Measurements from ENCODE around the gene ALDH16A1. TPM values are rescaled to one million over a fixed set of nuclear protein-coding genes. Genes with fewer than 3 reads are reported as not detected.

The ALDH16A1 gene
- total and polyA plus RNA-seq, 2 donors (not counting 1 experiment from before 2014, with no cell fraction given): 65.8 to 105 TPM

DNA sequence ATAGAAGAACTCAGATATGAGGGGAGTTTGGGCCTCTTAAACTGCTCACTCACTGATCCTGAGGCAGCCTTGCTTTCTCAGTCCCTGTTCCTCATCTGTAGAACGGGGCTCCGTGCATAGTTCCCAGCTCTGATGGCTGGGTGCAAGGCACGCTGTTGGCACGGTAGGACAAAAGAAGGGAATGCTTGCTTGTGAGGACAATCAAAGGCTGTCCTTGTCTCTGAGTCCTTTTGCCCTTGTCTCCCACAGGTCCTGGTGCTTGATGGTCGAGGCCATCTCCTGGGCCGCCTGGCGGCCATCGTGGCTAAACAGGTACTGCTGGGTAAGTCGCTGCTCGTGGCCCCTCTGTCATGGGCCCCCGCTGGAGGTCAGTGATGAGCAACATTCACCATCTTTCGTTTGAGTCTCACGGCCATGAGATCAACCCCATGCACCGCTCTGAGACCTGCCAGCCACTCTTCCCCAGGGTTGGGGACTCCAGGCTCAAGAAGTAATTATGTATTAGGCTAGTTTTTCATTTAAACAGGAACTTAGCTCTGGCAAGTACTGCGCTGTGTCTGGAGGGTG lies 36.7 kb downstream of the ALDH16A1 start:
- no peaks in the 10 kb centered on the region for H3K27me3 ChIP-seq (replicated peaks in 1 of 4; ENCODE audit: control extremely low read depth in 1 of 4, control insufficient read depth in 3 of 4, insufficient read depth in 4 of 4, low read length in 3 of 4)
- H3K4me3 ChIP-seq (ENCODE audit: control extremely low read depth in 1 of 5, extremely low read depth in 1 of 5, insufficient read depth in 1 of 5, low read depth in 2 of 5, low read length in 4 of 5): peak overlapping the region in 4 of 5 experiments; percentile 92 to 100 (median 98)
- TF ChIP-seq, protein P1, sequence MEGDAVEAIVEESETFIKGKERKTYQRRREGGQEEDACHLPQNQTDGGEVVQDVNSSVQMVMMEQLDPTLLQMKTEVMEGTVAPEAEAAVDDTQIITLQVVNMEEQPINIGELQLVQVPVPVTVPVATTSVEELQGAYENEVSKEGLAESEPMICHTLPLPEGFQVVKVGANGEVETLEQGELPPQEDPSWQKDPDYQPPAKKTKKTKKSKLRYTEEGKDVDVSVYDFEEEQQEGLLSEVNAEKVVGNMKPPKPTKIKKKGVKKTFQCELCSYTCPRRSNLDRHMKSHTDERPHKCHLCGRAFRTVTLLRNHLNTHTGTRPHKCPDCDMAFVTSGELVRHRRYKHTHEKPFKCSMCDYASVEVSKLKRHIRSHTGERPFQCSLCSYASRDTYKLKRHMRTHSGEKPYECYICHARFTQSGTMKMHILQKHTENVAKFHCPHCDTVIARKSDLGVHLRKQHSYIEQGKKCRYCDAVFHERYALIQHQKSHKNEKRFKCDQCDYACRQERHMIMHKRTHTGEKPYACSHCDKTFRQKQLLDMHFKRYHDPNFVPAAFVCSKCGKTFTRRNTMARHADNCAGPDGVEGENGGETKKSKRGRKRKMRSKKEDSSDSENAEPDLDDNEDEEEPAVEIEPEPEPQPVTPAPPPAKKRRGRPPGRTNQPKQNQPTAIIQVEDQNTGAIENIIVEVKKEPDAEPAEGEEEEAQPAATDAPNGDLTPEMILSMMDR (IDR thresholded peaks at IDR 0.05): peak; percentile 31
- no peak for TF ChIP-seq EZH2 (IDR thresholded peaks at IDR 0.05; ENCODE audit: borderline replicate concordance, insufficient read depth, low read depth, low read length, poor library complexity, severe bottlenecking)
- H3K27me3 Mint-ChIP-seq: no peaks in the 10 kb centered on the region
- H2AFZ ChIP-seq (ENCODE audit: insufficient read depth, low read depth, low read length, poor library complexity, severe bottlenecking): no peak overlapping the region
- peaks cover 45% of the 10 kb centered on the region for H4K20me1 ChIP-seq (ENCODE audit: control insufficient read depth, insufficient read depth, low read length, poor library complexity, severe bottlenecking)
- peaks cover 49% of the 10 kb centered on the region for H3K4me1 Mint-ChIP-seq
- peaks cover 10 to 44% of the 10 kb centered on the region in 2 experiments for H3K36me3 ChIP-seq (replicated peaks in 1 of 2; ENCODE audit: control extremely low read depth in 1 of 2, control insufficient read depth in 1 of 2, extremely low read depth in 1 of 2, insufficient read depth in 2 of 2, low read length in 1 of 2)
- POLR2A ChIA-PET: interaction anchor here (0.6 to 1.9 kb wide), 5 partner anchors 10 to 221 kb away, joined by 3 to 7 read pairs (median 4); partner anchors contain the start of gene SCAF1
- no peaks in the 10 kb centered on the region for H3K9me3 Mint-ChIP-seq (ENCODE audit: insufficient read depth)
- ATAC-seq (ENCODE audit: low read depth): no peak
- peak overlapping the region; percentile 99 for H3K4me3 Mint-ChIP-seq
- 56% methylated on average over 12 of the region's 15 CpGs for WGBS (ENCODE audit: insufficient coverage)
- peaks cover 17 to 39% of the 10 kb centered on the region in 2 donors for H3K4me1 ChIP-seq (ENCODE audit: control insufficient read depth in 2 of 2, insufficient read depth in 2 of 2, low read length in 2 of 2)
- peak overlapping the region; percentile 91 to 97 for H3K27ac ChIP-seq (ENCODE audit: low read length in 2 of 2)
- intact Hi-C loops (cut with micrococcal nuclease): no loop called here
- H3K9me3 ChIP-seq (ENCODE audit: control extremely low read depth in 1 of 3, control insufficient read depth in 2 of 3, insufficient read depth in 1 of 3, low read length in 2 of 3): peaks cover 0 to 5% (median 0%) of the 10 kb centered on the region in 3 donors
- CTCF ChIA-PET: interaction anchor here (0.6 to 1.3 kb wide), 2 partner anchors 11 to 18 kb away, joined by 3 to 5 read pairs; no protein-coding TSS in a partner anchor
- peak overlapping the region; percentile 93 for H3K4me2 ChIP-seq (replicated peaks; ENCODE audit: low read depth, low read length, poor library complexity, severe bottlenecking)
- peak; percentile 57 for DNase-seq
- H3K9ac ChIP-seq (ENCODE audit: low read length): peak overlapping the region; percentile 100
- peaks cover 40% of the 10 kb centered on the region for H3K79me2 ChIP-seq (ENCODE audit: control insufficient read depth, insufficient read depth, low read length)
- H3K27ac Mint-ChIP-seq: peak overlapping the region; percentile 97

All from B cell (primary cell).